Activated T-cell treated with anti-CD3 and anti-CD28 coated beads, Interleukin-2, amount 50 U/mL, for 1 hour (primary cell): ENCODE results near the gene ATP8B2.
"Not testable (repeated sequence)": the region's sequence is repeated elsewhere in the genome, so short reads cannot be mapped to it uniquely, and the experiment has no call there.

Experiments used
- DNase-seq: peaks from one replicate; pipeline ENCODE4 v3.0.0-alpha.2; 2020

ATP8B2 gene

GRCh38 chr1:154324669-154325582, at the start of gene ATP8B2:
Gene ATP8B2, plus strand, starts transcription at chr1:154325525. Its CDS starts 2,617 bp downstream, at chr1:154328142.
- DNase-seq: peak; percentile 80

GRCh38 chr1:154276797-154277196, 48.5 kb upstream of the ATP8B2 start:
- peak; percentile 33 for DNase-seq

- DNase-seq: not testable (repeated sequence)
Observed at GRCh38 chr1:154287591-154287990, 37.7 kb upstream of the ATP8B2 start.

- DNase-seq: no peak
Observed at GRCh38 chr1:154288661-154289060, 36.7 kb upstream of the ATP8B2 start.

- no peak for DNase-seq
Observed at GRCh38 chr1:154290921-154291320, 34.4 kb upstream of the ATP8B2 start.

- DNase-seq: no peak
Observed at GRCh38 chr1:154295408-154296235, 29.7 kb upstream of the ATP8B2 start.

GRCh38 chr1:154301582-154301981, 23.7 kb upstream of the ATP8B2 start:
- no peak for DNase-seq

- no peak for DNase-seq
Observed at GRCh38 chr1:154304664-154305337, 20.5 kb upstream of the ATP8B2 start.

GRCh38 chr1:154306151-154306550, 19.2 kb upstream of the ATP8B2 start:
- DNase-seq: no peak

- not testable (repeated sequence) for DNase-seq
Observed at GRCh38 chr1:154307670-154308270, 17.6 kb upstream of the ATP8B2 start.

- not testable (repeated sequence) for DNase-seq
Observed at GRCh38 chr1:154309136-154309535, 16.2 kb upstream of the ATP8B2 start.

- not testable (repeated sequence) for DNase-seq
Observed at GRCh38 chr1:154312229-154313065, 12.9 kb upstream of the ATP8B2 start.

GRCh38 chr1:154313066-154313356, 12.3 kb upstream of the ATP8B2 start:
- DNase-seq: no peak

- DNase-seq: not testable (repeated sequence)
Observed at GRCh38 chr1:154314226-154314625, 11.1 kb upstream of the ATP8B2 start.

GRCh38 chr1:154316704-154317103, 8.6 kb upstream of the ATP8B2 start:
- no peak for DNase-seq

GRCh38 chr1:154318386-154318785, 6.9 kb upstream of the ATP8B2 start:
- DNase-seq: no peak

- DNase-seq: no peak
Observed at GRCh38 chr1:154320882-154321608, 4.3 kb upstream of the ATP8B2 start, which contains the start of gene AQP10. Gene AQP10, plus strand, starts transcription at chr1:154321093. Its CDS starts 63 bp downstream, at chr1:154321156.

GRCh38 chr1:154321609-154321934, 3.8 kb upstream of the ATP8B2 start:
- not testable (repeated sequence) for DNase-seq

- DNase-seq: no peak
Observed at GRCh38 chr1:154323493-154323892, 1.8 kb upstream of the ATP8B2 start.

- DNase-seq: no peak
Observed at GRCh38 chr1:154324241-154324640, 1.1 kb upstream of the ATP8B2 start.
